GM19025 (cell line): ENCODE measurements around the gene CMTM5.
"Not testable (repeated sequence)": the region's sequence is repeated elsewhere in the genome, so short reads cannot be mapped to it uniquely, and the experiment has no call there.

Source experiments
- ATAC-seq: cut with Tn5 transposase; IDR thresholded peaks from one replicate; pipeline ENCODE4 v1.9.1; 2021; ENCODE audit warnings: mild to moderate bottlenecking, low read depth, moderate library complexity; ENCODE audit not compliant: unreplicated experiment

Gene CMTM5

DNA sequence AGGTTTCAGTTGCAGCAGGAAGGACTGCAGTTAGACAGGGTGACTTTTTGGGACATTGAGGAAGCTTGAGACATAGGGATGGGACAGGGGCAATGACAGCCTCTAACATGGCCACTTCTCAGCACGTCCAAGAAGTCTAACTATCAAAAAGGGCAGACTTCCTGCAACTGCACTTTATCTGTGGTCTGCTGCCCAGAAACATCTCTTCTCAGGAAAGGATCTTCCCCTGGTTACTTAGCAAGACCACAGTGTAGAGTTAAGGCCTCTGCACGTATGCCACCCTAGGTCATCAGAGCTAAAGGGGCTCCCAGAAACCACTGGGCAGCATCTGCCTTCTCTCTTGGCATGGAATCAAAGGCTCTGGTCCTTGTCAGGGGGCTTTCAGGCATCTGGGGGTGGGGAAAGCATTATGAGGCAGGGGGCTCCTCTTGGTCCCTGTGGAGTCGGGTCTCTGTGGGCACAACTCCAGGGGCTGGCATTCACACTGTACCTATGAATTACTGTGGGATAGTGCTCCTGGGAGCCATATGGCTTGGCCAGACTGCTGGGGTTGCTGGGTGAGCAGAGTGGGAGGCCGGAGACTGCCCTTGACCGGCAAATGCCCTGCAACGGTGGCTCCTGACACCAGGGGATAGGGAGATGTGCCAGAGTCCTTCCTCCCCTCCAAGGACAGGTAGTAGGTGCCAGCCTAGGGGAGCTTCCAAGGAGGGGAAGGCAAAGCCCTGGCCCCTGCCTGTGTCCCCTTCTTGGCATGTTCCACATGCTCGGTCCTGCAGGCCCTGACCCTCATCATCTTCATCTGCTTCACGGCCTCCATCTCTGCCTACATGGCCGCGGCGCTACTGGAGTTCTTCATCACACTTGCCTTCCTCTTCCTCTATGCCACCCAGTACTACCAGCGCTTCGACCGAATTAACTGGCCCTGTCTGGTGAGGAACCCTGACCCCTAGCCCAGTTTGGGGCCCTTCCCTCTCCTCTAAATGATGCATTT is 1.0 kb downstream of the CMTM5 start:
- ATAC-seq: no peak

DNA sequence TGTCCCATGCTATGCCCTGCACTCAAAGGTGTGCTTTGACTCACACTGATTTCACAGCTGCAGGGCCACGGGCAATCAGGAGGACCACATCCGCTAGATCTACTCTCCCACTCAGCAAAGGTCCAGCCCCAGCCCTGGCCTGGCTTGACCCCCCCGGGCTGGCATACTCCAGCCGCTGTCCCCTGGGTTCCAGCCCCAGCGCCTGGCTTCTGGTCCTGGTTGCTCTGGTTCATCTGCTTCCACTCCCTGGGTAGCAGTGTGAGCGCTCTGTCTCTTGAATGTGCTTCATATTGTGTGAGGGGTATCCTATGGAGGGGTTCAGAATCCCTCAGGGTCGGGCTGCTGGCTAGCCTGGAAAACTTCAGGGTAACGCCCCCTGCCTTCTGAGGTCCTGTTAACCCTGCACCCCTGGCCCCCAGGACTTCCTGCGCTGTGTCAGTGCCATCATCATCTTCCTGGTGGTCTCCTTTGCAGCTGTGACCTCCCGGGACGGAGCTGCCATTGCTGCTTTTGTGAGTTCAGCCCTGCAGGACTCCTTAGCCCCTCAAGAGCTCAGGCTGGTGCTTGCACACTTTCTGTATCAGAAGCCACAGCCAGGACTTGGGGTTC is 1.9 kb downstream of the CMTM5 start:
- ATAC-seq: no peak

DNA sequence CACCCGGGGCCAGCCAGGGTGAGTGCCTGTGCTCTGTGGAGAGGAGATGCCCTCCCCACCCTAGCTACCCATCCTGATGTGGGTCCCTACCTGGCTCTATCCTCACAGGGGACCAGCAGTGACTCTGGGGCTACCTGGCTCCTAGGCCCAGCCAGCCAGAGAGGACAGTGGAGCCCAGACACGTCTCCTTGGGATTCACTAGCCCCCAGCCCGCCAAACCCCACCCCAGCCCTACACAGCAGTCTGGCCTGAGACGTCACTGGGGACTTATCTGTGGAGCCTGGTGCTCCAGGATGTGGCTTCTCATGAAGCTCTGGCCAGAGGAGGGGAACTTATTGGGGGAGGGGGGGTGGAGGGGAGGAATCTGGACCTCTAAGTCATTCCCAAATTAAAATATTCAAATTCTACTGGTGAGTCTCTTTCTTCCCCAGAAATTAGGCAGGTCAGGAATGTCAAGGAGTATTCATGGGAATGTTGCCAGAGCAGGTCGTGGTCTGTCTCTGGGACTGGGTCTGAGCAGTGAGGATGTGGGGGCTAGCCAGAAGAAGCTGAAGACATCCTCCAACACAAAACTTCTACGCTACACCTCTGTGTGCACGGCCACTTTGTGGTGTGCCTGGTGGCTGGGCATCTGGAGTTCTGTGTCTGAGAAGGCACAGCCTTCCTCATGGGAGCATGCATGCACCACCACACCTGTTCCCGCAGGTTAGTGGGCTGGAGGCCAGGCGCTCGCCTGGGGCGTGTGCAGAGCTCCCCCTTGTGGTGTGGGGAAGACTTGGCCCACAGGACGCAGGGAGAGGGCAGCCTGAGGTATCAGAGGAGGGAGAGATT is 2.7 kb downstream of the CMTM5 start:
- ATAC-seq: no peak

DNA sequence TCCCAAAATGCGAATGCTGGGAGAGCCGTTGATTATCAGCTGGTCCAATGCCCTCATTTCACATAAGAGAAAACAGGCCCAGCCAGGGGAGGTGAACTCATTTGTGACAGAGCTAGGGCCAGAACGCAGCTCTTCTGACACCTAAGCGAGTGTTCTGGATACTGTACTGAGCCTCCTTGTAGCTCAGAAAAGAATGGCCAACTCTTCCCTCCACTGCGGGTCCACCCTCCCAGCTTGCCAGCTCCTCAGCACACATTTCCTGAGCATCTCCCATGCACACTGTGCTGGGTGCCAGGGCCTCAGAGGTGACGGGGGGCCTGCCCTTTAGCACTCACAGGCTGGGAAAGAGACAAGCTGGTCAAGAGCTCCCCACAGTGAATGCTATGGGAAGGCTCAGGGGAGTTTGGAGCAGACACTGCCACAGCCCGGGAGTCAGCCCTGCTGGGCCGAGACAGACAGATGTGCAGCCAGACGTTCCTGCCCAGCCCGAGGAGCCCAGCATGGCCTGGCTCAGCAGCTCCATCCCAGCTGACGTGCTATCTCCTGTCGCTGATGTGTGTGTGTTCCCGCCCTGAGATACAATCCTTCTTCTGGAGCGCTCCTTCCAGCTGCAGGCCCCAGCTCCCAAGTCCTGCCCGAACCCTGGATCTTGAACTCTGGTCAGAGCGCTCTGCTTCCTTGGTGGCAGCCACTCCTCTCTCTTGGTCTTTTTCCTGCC is 3.5 kb downstream of the CMTM5 start:
- no peak for ATAC-seq

- no peak for ATAC-seq
These were observed 4.1 kb downstream of the CMTM5 start for GRCh38 chr14:23380976-23381375.

DNA sequence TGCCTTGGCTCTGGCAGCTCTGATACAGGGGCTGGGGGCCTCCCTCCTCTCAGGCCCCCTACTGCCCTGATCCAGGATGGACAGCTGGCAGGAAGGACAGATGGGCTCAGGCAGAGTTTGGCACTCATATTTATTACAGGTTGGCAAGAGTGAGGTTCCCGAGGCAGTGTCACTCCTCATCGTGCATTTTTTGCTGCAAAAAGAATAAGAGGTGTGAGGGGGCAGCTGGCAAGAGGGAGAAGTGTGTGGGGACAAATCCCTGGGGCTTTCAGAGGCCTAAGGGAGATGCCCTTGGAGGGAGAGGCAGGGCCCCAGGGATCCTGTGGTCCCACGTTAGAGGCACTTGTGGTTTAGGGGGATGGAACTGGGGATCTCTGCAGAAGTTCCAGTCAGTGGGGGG is 5.0 kb downstream of the CMTM5 start:
- ATAC-seq: no peak

- ATAC-seq: no peak
These were observed 5.4 kb downstream of the CMTM5 start for GRCh38 chr14:23382276-23382675.

- no peak for ATAC-seq
These were observed 6.0 kb downstream of the CMTM5 start for GRCh38 chr14:23382731-23383440.

DNA sequence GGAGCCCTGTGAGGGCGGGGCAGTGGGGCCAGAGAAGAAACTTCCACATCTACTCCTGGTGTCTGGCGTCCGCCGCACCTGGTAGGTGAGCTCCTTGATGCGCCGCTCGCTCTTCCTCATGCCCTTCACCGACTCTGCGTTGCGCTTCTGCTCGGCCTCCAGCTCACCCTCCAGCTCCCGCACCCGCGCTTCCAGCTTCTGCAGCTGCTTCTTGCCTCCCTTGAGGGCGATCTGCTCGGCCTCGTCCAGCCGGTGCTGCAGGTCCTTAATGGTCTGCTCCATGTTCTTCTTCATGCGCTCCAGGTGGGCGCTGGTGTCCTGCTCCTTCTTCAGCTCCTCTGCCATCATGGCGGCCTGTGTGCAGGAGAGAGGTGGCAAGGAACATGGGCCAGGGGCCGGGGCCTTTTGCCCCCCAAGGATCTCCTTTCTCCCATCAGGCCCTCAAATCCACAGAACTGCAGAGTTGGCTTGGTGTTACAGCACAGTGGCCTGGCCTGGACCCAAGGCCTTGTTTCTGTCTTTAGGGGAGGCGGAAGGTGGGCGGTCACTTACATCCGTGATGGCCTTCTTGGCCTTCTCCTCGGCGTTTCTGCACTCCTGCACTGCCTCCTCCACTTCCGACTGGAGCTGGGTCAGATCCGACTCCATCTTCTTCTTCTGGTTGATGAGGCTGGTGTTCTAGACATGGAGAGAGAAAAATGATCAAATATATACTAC is 7.7 kb downstream of the CMTM5 start:
- ATAC-seq: no peak

- ATAC-seq: no peak
These were observed 8.4 kb downstream of the CMTM5 start for GRCh38 chr14:23385244-23385641.

- no peak for ATAC-seq
These were observed 8.9 kb downstream of the CMTM5 start for GRCh38 chr14:23385642-23386265.

GRCh38 chr14:23386266-23386657 is 9.4 kb downstream of the CMTM5 start:
- ATAC-seq: not testable (repeated sequence)

- no peak for ATAC-seq
These were observed 10.2 kb downstream of the CMTM5 start for GRCh38 chr14:23386999-23387398.

DNA sequence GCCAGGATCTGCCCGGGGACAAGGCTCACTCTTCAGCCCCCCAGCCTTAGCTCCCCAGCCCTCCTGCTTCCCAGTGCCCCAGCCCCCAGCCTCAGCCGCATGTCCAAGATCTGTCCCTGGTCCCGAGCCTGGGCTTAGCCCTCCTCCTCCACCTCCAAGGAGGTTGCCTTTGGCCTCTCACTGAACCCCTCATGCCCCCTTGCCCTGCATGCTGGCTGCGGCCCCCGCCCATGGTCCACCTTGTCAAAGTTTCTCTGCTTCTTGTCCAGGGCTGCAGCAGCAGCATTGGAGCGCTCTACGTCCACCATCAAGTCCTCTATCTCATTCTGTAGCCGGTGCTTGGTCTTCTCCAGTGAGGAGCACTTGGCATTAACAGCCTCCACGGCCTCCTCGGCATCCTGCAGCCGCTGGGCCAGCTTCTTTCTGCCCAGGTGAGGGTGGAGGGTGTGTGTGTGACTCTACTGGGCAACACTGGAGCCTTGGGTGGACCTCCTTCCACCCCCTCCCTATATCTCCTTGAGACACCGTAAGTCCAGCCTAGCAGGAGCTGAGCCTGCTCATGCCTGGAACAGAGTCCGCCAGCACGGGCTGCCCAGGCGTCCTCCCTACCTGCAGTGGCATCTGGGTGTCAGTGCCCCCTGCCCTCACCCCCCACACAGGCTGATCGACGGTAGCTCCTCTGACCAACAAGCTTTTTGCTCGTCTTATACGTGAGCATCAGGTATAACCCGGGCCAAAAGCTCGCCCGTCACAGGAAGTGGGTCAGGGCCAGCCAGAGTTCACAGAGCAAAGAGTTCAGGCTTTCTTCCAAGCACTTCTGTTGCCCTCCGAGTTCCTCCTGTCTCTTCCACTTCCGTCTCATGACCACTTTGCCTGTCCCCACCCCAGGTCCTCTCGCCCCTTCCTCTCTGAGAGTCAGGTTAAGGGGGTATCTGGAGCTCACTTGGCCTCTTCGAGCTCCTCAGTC is 11.4 kb downstream of the CMTM5 start:
- no peak for ATAC-seq

DNA sequence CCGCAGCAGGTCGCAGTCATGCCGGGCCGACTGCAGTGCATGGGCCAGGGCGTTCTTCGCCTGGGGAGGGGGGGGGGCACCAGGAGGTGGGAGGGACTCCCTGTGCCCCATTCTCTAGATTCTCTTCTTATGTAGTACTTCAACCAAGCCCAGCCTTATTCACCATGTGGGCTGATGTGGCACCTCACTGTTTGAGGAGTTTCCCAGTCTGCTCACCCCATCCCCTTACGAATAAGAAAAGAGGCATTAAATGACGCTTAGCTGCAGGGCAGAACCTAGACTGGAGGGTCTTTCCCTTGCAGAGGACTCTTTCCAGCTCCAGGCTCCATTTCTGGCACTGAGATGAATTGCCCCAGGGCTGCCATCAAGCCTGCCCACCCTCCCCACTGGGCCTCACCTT is 12.2 kb downstream of the CMTM5 start:
- ATAC-seq: no peak

- no peak for ATAC-seq
These were observed 12.6 kb downstream of the CMTM5 start for GRCh38 chr14:23389396-23389795.

- not testable (repeated sequence) for ATAC-seq
These were observed 13.0 kb downstream of the CMTM5 start for GRCh38 chr14:23389871-23390270.

GRCh38 chr14:23392613-23393012 is 15.8 kb downstream of the CMTM5 start:
- ATAC-seq: no peak
